ENCODE measurements around the gene MEI1.
"Not testable (repeated sequence)": the region's sequence is repeated elsewhere in the genome, so short reads cannot be mapped to it uniquely, and the experiment has no call there.

The MEI1 gene

GRCh38 chr22:41683616-41684015, 15.7 kb upstream of the MEI1 start:
- DNase-seq = no peak

DNA sequence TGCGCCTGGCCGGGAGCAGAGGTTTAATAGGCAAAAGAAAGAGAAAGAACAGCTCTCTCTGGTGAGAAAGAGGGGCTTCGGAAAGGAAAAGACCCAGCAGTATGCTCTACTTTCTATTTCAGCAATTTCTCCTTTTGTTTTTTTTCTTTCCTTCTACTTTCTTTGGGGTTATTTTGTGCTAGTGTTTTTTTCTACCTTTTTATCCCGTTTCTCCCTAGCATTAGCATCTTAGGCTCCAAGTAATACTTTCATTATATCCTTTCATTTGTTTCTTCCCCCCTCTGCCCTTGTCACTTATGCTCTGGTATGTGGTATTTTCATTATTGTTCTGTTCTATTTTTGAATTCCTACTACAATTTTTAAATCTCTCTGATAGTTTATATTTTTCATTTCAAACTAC, 15.1 kb upstream of the MEI1 start:
- no peak for DNase-seq

DNA sequence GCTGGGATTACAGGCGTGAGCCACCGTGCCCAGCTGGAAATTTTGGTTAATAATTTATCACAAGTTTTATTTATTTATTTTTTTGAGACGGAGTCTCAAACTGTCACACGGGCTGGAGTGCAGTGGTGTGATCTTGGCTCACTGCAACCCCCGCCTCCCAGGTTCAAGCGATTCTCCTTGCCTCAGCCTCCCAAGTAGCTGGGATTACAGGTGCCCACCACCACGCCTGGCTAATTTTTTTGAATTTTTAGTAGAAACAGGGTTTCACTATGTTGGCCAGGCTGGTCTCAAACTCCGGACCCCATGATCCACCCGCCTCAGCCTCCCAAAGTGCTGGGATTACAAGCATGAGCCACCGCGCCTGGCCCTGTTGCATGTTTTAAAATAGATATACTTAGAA, 12.4 kb upstream of the MEI1 start:
- not testable (repeated sequence) for DNase-seq

DNA sequence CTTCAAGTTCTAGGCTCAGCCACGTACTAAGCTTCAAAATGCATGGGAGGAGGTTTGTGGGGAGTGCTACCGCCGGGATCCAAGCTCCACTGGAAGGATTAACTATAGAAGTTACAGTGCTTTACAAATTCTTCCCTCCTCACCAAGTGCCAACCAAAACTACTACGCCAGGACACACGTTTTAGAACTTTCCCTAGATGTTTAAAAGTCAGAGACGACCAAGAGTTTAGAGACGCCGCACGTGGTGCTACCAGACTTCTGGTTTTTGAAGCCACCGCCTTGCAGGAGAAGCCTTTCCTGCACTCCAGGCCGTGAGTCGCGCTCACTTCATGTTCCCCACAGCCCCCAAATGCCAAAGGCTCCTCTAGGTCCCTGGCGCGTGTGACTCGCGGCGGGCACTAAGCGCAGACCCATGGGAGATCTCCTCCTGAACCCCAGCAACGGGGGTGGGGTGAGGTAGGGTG, 11.4 kb upstream of the MEI1 start:
- peak; percentile 46 for DNase-seq

DNA sequence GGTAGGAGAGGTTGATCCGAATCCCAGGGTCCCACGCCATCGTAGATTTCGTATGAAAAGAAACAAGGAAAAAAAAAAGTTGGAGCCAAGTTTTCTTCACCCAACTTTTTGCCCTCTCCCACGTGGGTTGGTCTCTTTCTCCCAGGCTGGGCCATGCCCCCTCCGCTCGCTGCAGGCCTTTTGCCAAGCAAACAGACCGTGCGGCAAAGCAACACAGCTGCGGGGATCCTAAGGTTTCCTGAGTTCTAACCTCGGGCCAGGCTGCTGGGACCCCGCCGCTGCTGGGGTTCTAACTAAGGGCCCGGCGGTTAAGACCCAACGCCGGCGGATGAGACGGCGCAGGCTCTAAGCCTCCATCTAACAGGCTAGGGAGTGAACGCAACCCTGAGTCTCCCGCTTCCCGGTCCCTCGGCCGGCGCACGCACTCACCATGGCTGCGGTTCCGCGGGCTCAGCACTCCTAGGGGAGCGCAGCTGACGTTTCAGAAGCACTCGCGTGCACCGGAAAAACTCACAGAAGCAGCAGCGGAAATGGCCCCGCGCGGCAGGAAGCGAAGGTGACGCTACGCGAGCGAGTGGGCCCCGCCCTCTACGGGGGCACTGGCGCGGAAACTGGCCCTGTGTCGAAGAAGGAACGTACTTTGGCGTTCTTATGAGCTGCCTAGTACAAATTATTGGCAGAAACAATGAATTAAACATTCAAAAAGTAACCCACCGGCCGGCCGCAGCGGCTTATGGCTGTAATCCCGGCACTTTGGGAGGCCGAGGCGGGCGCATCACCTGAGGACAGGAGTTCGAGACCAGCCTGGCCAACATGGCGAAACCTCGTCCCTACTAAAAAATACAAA, 10.7 kb upstream of the MEI1 start, which contains the start of gene SNU13:
Gene SNU13 (minus strand): TSS at position 503 of the 847 bp plus-strand sequence. CDS start 71 bp downstream, at position 432.
- peak; percentile 95 for DNase-seq

DNA sequence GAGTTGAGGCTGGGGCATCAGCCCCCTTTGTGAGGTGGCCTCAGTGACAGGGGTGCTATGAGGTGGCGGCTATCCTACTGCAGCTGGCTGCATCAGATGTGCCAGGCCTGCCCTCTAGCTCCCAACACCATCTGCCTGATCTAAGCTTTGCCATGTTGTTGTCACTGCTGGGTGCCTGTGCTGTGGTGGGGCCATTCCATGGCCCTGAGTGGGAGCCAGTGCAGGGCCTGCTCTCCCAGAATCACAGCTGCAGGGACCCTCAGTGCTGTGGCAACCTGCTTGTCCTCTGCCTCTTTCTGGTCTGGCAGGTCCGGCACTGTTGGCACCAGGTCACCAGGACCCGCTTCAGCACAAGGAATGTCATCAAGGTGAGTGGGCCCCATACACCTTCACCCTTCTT, 8.8 kb upstream of the MEI1 start:
- no peak for DNase-seq

DNA sequence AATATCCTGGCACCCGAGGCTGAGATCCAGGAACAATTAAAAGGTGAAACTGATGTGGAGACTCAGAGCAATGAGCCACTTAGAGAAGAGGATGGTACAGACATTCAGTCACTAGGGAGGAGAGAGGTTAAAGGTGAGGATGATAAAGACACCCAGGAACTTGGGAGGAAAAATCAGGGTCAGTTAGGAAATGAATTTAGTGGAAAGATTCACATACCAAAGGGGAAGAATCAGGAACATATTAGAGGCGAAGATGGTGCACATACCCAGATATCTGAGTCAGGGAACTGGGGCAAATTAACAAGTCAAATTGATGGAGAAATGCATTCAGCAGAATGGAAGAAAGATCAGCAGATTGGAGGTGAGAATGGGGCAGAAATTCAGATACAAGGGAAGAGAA, 4.1 kb upstream of the MEI1 start:
- no peak for DNase-seq

DNA sequence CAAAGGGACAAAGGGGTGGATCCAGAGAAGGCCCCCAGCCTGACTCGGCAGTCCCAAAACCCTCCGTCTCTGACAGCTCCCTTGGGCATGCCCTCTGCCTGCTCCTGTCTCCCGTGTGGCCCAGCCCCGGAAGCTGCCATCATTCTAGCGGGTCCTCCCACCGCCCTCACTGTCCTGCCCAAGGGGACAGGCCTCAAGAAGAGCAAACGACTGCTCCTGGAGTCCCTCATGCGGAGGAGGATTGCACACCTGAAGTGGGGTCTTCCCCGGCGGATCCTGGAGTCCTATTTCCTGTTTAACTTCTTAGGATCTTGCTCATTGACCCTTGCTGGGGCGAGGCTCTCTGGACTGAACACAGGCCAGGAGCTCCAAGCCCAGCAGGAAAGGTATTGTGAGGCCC, 2.6 kb upstream of the MEI1 start:
- DNase-seq = no peak

DNA sequence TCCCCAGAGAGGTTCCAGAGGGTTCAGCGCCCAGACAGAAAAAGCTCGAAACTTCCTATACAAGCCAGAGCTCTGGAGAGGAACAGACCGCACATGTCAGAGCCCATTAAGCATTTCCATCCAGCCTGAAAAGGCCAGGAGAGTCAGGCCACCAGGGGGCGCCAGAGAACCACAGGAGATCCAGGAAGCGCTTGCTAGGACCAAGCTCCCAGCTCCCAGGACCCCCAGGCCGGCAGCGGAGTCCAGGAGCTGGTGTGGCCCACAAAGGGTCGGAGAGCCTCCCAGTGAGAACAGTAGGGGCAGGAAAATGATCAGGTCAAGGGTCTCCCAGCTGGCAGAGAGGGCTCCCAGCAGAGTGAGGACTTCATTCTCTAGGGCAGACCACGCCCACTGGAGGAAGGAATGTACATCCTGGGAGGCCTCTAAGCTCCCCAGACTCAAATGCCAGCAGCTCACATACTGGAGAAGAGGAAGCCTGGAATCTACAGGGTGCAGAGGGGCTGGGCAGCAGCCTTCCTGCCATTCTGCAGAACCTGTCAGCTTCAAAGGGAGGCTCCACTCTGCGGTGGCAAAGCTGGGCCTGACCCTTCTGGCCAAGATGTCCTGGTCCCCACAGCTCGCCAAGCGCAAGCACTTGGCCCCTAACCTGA, 2.1 kb upstream of the MEI1 start:
- peak; percentile 94 for DNase-seq

- DNase-seq = no peak
Measured at GRCh38 chr22:41700108-41700364, 733 bp downstream of the MEI1 start.

GRCh38 chr22:41702763-41703162, 3.5 kb downstream of the MEI1 start:
- no peak for DNase-seq

DNA sequence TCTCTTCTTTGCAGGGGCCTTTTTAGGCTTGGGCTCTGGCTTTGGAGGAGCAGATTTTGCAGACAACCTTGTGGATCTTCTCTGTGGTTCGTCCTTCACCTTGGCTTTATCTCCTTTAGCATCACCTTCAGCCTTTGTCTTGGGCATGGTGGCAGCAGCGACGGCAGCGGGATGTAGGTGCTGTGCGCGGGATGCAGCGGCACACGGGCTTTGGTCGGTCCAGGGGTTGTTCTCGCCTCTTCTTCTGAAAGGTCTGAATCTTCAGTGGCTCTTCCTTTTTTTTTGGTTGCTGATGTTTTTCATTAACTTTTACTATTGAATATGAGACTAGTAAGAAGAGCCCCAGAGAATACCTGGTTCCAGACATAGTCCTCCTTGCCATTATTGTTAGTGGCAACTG, 10.0 kb downstream of the MEI1 start:
- no peak for DNase-seq

DNA sequence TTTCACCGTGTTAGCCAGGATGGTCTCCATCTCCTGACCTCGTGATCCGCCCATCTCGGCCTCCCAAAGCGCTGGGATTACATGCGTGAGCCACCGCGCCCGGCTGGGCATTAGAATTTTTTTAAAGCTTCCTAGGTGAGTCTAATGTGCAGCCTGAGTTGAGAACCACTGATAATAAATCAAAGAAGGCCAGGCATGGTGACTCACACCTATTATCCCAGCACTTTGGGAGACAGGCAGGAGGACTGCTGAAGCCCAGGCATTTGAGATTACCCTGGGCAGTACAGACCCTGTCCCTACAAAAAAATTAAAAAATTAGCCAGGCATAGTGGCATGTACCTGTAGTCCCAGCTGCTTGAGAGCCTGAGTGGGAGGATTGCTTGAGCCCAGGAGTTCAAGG, 13.7 kb downstream of the MEI1 start:
- no peak for DNase-seq

- DNase-seq = no peak
Measured at GRCh38 chr22:41722496-41722895, 23.2 kb downstream of the MEI1 start.

GRCh38 chr22:41725510-41726110, 26.3 kb downstream of the MEI1 start:
- no peak for DNase-seq

DNA sequence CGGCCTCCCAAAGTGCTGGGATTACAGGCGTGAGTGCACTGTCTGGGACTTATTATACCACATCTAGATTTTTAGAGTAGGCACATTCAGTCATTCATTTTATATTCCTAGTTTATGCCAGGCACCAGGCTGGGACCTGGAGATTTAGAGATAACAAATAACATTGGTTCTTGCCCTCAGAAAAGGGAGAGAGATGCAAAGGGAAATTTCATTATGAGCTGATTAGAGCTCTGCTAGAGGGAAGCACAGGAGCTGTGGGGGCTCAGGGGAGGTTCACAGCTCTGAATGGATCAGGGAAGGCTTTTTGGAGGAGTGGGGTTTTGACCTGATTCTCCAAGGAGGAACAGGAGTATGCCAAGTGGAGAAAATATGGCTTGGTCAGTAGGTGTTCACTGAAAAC, 32.3 kb downstream of the MEI1 start:
- no peak for DNase-seq

DNA sequence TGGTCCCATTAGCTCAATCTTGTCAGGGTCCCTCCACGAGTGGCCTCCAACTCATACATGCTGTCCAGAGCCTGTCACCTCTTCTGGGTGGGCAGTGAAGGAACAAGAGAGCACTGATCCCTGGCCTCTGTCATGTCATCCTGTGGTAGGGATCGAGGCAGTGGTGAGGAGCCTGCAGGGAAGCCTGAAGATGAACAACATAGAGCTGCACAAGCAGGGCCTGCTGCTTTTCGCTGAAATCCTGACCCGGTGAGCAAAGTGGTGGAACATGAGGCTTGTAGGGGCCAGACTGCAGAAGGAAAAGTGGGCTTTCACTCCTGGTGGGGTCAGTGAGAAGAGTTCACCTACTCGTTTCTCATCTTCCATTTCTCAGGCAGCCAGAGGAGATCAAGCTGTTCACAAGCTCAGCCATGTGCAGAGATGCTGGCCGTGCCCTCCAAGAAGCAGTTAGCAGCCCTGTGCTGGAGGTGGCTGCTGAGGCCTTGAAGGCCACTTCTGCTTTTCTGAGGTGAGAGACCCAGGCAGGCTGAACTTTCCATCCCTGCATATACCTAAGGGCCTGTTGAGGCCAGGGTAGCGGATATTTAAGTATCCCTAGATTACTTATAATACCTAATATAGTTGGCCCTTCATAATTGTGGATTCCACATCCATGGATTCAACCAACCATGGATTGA, 32.9 kb downstream of the MEI1 start:
- no peak for DNase-seq

DNA sequence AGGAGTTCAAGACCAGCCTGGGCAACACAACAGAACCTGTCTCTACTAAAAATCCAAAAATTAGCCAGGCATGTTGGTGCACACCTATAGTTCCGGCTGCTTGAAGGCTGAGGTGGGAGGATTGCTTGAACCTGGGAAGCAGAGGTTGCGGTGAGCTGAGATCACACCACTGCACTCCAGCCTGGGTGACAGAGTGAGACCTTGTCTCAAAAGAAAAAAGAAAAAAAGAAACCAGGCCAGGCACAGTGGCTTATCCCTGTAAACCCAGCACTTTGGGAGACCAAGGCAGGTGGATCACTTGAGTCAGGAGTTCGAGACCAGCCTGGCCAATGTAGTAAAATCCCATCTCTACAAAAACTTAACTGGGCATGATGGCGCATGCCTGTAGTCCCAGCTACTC, 33.9 kb downstream of the MEI1 start:
- not testable (repeated sequence) for DNase-seq

DNA sequence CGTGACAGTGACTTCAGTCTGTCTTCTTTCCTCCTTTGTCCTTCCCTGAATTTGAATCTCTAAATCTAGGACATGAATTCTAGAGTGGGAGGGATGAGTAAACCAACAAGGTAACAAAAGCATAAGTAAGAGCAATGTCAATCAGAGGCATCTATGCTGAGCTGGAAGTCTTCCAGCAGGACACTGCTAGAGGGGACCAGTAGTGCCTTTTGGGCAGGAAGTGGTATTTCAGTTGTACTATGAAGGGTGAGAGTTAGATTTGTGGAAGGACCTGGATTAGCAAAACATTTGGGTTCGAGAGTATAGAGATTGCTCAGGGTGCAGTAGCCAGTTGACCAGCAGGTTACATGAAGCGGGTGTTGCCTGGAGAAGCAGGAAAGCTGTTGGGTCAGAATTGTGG, 40.3 kb downstream of the MEI1 start:
- no peak for DNase-seq

GRCh38 chr22:41742918-41743317, 43.6 kb downstream of the MEI1 start:
- DNase-seq = no peak

- no peak for DNase-seq
Measured at GRCh38 chr22:41745968-41746367, 46.7 kb downstream of the MEI1 start.

- DNase-seq = peak; percentile 83
Measured at GRCh38 chr22:41746567-41747400, 47.5 kb downstream of the MEI1 start.
